ENCODE measurements around the gene A1BG.

- TF ChIP-seq POLR2A (IDR thresholded peaks at IDR 0.05), result no peak
- no peak for TF ChIP-seq CTCF (IDR thresholded peaks at IDR 0.05)
Observed at GRCh38 chr19:58332697-58333096, 20.6 kb downstream of the A1BG start.

All from thyroid gland (tissue), 4 donors.